GM10847 (cell line): ENCODE data around the gene NHLRC4.

Source experiments
- POLR2A ChIP-seq: IDR thresholded peaks from 2 replicates; pipeline ENCODE4 v1.6.1; 2011; ENCODE audit not compliant: insufficient read length; ENCODE audit errors: extremely low read depth

Gene NHLRC4

GRCh38 chr16:578232-578869 is 11.5 kb downstream of the NHLRC4 start:
- no peak for TF ChIP-seq POLR2A

DNA sequence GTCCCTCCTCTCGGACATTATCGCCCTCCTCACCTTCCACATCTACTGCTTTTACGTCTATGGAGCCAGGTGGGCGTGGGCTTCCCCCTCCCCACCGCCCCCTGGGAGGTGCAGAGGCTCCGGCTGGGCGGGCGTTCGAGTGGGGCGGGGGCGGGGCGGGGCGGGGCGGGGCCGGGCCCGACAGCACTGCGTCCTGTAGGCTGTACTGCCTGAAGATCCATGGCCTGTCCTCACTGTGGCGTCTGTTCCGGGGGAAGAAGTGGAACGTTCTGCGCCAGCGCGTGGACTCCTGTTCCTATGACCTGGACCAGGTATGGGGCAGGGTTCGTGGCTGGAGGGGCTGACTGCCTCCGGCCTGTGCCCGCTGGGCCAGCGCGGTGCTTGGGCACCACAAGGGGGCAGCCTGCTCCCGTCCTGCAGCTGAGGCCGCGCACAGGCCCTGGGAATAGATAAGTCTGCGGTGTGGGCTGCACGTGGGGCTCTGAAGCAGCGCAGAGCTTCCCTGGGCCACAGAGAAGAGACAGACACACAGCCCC is 12.1 kb downstream of the NHLRC4 start:
- no peak for TF ChIP-seq POLR2A

GRCh38 chr16:580141-580945 is 13.5 kb downstream of the NHLRC4 start:
- TF ChIP-seq POLR2A, result no peak

DNA sequence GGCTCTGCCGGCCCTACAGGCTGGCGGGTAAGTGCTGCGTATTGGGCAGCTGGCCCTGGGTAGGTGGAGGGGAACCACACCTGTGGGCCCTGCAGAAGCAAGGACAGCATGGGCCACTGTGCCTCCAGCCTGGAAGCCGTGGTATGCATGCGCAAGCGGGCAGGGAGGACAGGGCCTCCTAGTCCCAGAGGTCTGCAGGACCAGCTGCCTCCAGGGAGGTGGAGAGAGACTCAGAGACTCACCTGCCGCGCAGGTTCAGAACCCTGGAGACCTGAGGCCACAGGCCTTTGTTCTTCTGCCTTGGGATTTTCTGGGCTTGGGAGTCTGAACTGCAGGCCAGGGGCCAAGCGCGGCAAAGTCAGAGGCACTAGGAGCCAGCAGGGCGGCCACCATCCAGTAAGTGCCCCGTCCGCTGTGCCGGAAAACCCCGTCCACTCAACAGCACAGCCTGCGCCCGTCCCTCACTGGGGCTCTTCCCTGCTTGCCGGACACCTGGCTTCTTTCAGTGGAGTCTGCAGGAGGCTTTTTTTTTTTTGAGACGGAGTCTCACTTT is 14.2 kb downstream of the NHLRC4 start:
- no peak for TF ChIP-seq POLR2A

- no peak for TF ChIP-seq POLR2A
Observed at GRCh38 chr16:582218-582613, 15.4 kb downstream of the NHLRC4 start.

DNA sequence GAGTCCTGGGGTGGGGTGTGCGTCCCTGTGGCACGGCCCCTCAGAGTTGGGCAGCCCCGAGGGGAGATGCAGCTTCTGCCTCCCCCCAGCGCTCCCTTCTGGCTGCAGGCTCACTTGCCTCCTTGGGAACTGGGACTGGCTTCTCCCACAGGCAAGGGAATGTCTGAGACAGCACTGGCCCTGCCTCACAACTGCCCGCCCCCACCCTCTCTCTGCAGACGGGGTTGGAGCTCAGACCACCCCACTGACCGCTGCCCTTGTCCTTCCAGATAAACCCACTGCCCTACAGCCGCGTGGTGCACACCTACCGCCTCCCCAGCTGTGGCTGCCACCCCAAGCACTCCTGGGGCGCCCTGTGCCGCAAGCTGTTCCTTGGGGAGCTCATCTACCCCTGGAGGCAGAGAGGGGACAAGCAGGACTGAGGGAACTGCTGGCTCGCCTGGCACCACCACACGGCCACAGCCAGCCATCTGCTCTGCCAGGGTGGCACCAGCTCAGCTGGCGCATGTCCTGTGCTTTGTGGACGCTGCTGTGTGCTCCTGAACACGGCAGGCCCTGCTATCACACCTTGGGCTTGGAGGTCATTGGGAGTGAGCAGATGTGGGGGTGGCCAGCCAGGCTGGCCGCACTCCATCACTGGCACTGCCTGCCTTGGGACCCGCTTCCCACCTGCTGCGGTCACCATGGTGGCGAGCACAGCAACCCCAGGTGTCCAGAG is 16.0 kb downstream of the NHLRC4 start:
- TF ChIP-seq POLR2A, result no peak

GRCh38 chr16:583470-583814 is 16.6 kb downstream of the NHLRC4 start:
- TF ChIP-seq POLR2A, result no peak

GRCh38 chr16:583815-584591 is 17.2 kb downstream of the NHLRC4 start:
- no peak for TF ChIP-seq POLR2A

DNA sequence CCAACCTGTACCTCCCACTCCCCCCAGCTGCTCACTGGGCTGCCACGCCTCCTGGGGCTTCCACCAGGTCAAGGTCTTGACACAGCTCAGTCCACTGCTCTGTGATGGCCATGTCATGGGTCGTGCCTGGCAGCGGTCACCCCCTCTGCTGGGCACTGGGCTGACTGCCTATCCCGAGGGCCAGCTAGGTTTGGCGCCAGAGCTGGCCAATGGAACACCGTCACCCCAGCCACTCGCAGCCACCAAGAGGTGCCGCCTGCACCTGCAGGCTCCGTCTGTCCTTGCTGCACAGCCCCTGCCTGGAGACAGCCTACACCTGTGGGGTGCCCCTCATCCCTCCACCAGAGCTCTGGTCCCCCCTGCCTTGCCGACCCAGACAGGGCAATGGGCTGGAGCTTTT is 18.5 kb downstream of the NHLRC4 start:
- no peak for TF ChIP-seq POLR2A

DNA sequence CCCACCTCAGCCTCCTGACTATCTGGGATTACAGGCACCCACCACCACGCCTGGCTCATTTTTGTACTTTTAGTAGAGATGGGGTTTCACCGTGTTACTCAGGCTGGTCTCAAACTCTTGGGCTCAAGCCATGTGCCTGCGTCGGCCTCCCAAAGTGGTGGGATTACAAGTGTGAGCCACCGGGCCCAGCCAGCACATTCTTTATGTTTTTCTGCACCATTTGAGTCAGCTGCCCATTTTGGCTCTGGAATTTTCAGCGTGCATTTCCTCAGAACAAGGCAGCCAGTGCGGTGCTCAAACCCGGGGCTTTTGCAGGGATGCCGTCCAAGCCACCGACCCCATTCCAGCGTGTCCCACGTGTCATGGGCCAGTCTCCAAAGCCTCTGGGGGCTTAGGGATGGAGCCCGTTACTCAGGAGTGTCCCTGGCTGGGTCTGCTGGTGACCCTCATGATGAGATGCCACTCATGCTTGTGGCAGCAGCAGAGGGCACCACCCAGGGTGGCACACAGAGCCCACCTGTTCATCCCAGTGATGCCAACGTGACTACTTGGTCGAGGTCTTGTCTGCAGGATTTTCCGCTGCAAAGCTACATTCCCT is 19.3 kb downstream of the NHLRC4 start:
- no peak for TF ChIP-seq POLR2A

DNA sequence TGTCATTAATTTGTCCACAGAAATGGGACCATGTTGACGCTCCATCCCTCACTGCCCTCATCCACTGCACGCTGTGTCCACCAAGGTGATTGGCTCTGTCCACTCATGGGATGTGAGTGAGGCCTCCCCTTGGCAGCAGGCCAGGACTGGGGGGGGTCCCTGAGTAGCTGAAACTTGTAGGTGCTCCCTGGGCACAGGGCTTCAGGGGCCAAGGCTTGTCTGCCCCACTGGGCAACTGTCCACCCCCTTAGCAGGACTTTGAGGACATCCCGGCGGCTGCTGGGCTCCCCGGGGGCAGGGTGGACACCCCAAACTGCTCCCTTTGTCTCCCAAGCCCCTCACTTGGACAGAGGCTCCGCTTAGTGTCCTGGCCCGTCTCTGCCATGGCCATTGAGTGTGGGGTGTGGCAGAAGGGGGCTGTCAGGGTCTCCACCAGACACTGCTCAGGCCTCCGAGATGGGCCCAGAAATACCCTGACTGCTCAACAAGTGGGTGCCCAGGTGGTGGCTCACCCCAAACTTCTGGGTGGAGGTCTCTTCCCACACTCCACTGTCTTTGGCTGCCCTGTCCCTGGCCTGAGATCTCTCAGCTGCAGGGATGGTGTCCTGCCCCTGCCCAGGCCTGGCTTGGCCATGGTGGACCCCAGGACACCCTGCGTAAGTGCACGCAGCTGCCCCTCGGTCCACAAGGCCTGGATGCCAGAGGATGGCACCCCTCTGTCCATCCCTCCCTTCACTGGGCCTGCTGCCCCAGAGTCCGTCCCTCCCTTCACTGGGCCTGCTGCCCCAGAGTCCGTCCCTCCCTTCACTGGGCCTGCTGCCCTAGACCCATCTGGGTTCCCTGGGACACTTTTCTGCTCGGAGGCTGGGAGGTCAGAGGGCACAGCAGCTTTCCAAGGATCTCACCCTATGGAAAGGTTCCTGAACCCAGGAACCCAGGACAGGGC is 20.1 kb downstream of the NHLRC4 start:
- TF ChIP-seq POLR2A, result no peak

DNA sequence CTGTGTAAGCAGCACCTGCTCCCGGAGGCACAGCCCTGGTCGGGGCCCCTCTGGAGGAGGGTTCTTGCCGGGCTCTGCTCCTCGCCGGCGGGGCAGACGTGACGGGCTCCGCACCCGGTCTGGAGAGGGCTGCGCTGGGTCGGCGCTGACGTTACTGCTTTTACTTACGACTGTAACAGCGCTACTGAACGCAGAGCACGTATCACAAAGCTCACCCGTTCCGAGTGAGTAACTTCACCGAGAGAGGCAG is 21.8 kb downstream of the NHLRC4 start:
- TF ChIP-seq POLR2A, result no peak

GRCh38 chr16:588889-589657 is 22.3 kb downstream of the NHLRC4 start:
- TF ChIP-seq POLR2A, result peak; percentile 89
